DOHH2 (cell line): Measurements from ENCODE around the gene LSMEM2.

Experiments
- H3F3A ChIP-seq: fragments of 200-600 bp; sonication (generic), shearing (Covaris generic); 2 replicates; pipeline ENCODE4 v1.6.0; 2016; ENCODE audit warnings: antibody characterized with exemption, mild to moderate bottlenecking; ENCODE audit not compliant: control insufficient read depth, insufficient read depth
- H3K27ac ChIP-seq: fragments of 200-600 bp; sonication (generic); 2 replicates; pipeline ENCODE4 v1.5.1; 2014; ENCODE audit warnings: low read depth, mild to moderate bottlenecking, low read length, moderate library complexity
- H3K27me3 ChIP-seq: fragments of 200-600 bp; sonication (generic); 2 replicates; pipeline ENCODE4 v1.6.1; 2014; ENCODE audit warnings: mild to moderate bottlenecking, low read length, mixed read lengths; ENCODE audit not compliant: control insufficient read depth
- H3K36me3 ChIP-seq: fragments of 200-600 bp; sonication (generic); 2 replicates; pipeline ENCODE4 v1.6.1; 2014; ENCODE audit warnings: mild to moderate bottlenecking, low read length, moderate library complexity, mixed read lengths; ENCODE audit not compliant: control insufficient read depth
- H3K4me1 ChIP-seq: fragments of 200-600 bp; sonication (generic); 2 replicates; pipeline ENCODE4 v1.6.1; 2014; ENCODE audit warnings: mild to moderate bottlenecking, low read length, mixed read lengths; ENCODE audit not compliant: control insufficient read depth
- H3K4me2 ChIP-seq: fragments of 200-600 bp; sonication (generic); 2 replicates; pipeline ENCODE4 v1.6.0; 2014; ENCODE audit warnings: mild to moderate bottlenecking, low read length, moderate library complexity
- H3K4me3 ChIP-seq: fragments of 200-600 bp; sonication (generic); 2 replicates; pipeline ENCODE4 v1.5.1; 2014; ENCODE audit warnings: mild to moderate bottlenecking, low read length, mixed read lengths
- H3K79me2 ChIP-seq: fragments of 200-600 bp; sonication (generic); 2 replicates; pipeline ENCODE4 v1.6.1; 2014; ENCODE audit warnings: mild to moderate bottlenecking, low read length, mixed read lengths; ENCODE audit not compliant: control insufficient read depth
- H3K9me2 ChIP-seq: fragments of 200-600 bp; sonication (generic); replicated peaks from 2 replicates; pipeline ENCODE4 v1.6.1; 2014; ENCODE audit warnings: mild to moderate bottlenecking, low read length, mixed read lengths; ENCODE audit not compliant: control insufficient read depth
- H3K9me3 ChIP-seq: fragments of 200-600 bp; sonication (generic); 2 replicates; pipeline ENCODE4 v1.6.1; 2014; ENCODE audit warnings: antibody characterized with exemption, low read length, mixed read lengths; ENCODE audit not compliant: control insufficient read depth, insufficient read depth
- H4K20me1 ChIP-seq: fragments of 200-600 bp; sonication (generic); 2 replicates; pipeline ENCODE4 v1.6.0; 2014; ENCODE audit warnings: low read depth, mild to moderate bottlenecking, antibody characterized with exemption, low read length, moderate library complexity; ENCODE audit not compliant: control insufficient read depth, insufficient read depth
- CTCF ChIP-seq: fragments of 200-600 bp; sonication (generic); IDR thresholded peaks from one replicate; pipeline ENCODE4 v1.5.1; 2014; ENCODE audit warnings: antibody characterized with exemption, mild to moderate bottlenecking, low read depth, low read length; ENCODE audit not compliant: poor library complexity, severe bottlenecking
- EZH2phosphoT487 ChIP-seq: fragments of 200-600 bp; sonication (generic); IDR thresholded peaks from 2 replicates; pipeline ENCODE4 v1.6.1; 2017; ENCODE audit warnings: borderline replicate concordance, mild to moderate bottlenecking, antibody characterized with exemption, low read length, moderate library complexity, mixed read lengths

Gene LSMEM2

DNA sequence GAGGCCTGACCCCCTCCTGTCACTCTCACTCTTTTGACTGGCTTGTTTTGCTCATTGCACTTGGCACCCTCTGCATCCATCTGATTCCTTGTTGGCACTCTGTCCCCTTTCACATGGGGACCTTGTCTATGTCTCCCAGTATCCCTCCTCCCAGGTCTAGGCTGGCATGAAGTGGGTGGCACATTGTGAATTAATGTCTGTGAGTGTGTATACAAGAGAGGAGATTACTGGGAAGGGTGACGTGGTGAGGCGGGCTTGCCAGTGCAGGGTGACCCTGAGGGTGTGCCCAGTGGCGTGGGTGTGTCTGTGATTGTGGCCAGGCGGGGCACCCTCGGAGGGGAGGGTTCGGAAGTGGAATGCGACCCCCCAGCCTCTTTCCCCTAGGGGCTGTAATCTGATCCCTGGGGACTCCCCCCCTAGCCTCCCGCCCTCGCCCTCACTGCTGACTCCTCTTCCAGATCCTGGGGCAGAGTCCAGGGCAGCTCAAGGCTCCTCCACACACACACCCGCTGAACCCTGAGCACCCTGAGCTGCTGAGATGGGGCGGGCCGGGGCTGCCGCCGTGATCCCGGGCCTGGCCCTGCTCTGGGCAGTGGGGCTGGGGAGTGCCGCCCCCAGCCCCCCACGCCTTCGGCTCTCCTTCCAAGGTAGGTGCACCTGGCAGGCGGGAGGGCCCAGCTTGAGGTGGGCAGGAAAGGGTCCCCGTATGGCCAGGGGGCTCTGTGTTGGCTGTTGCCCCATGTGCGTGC is 10.0 kb upstream of the LSMEM2 start, which contains the start of gene SEMA3B:
Gene SEMA3B (plus strand): TSS at position 445 of the 749 bp plus-strand sequence. CDS start 94 bp downstream, at position 539.
- Histone ChIP-seq H3K4me1 (peaks cover 7% of the 10 kb centered on the region), H3K9me3 (no peaks in the 10 kb centered on the region), H3K36me3 (no peaks in the 10 kb centered on the region), H3K4me2 (no peak within 1 kb of the TSS), H3K4me3 (no peak within 1 kb of the TSS), H3K27ac (no peak within 1 kb of the TSS), H3K27me3 (peaks cover 44% of the 10 kb centered on the region), H3F3A (no peaks in the 10 kb centered on the region), H3K79me2 (no peaks in the 10 kb centered on the region), H4K20me1 (no peaks in the 10 kb centered on the region), H3K9me2 (no peaks in the 10 kb centered on the region)
- no peak for TF ChIP-seq CTCF
- no peak for TF ChIP-seq EZH2phosphoT487

DNA sequence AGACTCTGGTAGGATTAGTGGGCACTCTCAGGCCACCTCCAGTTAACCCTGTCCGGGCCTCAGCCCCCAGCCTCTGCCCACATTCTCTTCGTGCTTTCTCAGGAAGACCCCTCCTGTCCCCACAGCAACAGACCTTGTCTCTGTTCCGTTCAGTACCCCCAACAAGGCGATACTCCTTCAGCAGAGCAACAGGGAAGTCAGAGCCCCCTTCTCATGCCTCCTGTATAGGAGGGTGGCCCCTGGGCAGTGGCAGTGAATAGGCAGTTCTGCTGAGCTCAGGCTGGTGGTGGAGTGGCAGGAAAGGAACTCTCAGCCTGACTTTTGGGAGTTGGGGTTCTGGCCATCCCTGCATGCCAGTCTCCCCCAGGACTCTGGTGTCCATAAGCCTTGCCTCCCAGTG is 9.4 kb upstream of the LSMEM2 start:
- Histone ChIP-seq H3K4me3 (no peak overlapping the region), H3K79me2 (no peaks in the 10 kb centered on the region), H3K27me3 (peaks cover 50% of the 10 kb centered on the region), H3K9me2 (no peaks in the 10 kb centered on the region), H3K36me3 (no peaks in the 10 kb centered on the region), H4K20me1 (no peaks in the 10 kb centered on the region), H3K9me3 (no peaks in the 10 kb centered on the region), H3K4me2 (no peak overlapping the region), H3K4me1 (peaks cover 12% of the 10 kb centered on the region), H3F3A (no peaks in the 10 kb centered on the region), H3K27ac (no peak overlapping the region)
- TF ChIP-seq CTCF (no peak), EZH2phosphoT487 (no peak)

DNA sequence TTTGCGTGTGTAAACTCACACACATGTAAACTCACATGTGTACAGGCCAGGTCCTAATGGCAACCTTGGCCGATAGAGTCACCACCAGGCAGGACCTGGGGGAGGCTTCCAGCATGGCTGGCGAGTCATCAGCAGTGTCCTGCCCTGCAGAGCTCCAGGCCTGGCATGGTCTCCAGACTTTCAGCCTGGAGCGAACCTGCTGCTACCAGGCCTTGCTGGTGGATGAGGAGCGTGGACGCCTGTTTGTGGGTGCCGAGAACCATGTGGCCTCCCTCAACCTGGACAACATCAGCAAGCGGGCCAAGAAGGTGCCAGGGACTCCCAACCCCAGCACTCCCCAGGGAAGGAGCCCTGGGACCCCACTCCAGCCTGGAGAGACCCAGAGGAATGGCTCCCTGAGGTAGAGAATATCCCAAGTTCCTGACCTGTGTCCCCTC is 8.9 kb upstream of the LSMEM2 start:
- H3K4me1 ChIP-seq = peaks cover 13% of the 10 kb centered on the region
- peaks cover 55% of the 10 kb centered on the region for H3K27me3 ChIP-seq
- H3K4me2 ChIP-seq = no peak overlapping the region
- H3K27ac ChIP-seq = no peak overlapping the region
- no peaks in the 10 kb centered on the region for H3K9me3 ChIP-seq
- no peaks in the 10 kb centered on the region for H3K79me2 ChIP-seq
- no peak for TF ChIP-seq CTCF
- no peak for TF ChIP-seq EZH2phosphoT487
- H3K9me2 ChIP-seq = no peaks in the 10 kb centered on the region
- H4K20me1 ChIP-seq = no peaks in the 10 kb centered on the region
- H3K36me3 ChIP-seq = no peaks in the 10 kb centered on the region
- H3F3A ChIP-seq = no peaks in the 10 kb centered on the region
- H3K4me3 ChIP-seq = no peak overlapping the region
